Glutamatergic neuron (in vitro differentiated cells): Measurements from ENCODE around the gene KICS2. TPM values are rescaled to one million over a fixed set of nuclear protein-coding genes. Genes with fewer than 3 reads are reported as not detected.

Experiments
- DNase-seq: peaks from one replicate; pipeline ENCODE4 v3.0.0; 2022
- H3K27ac Mint-ChIP-seq: one replicate; pipeline ENCODE4 v1.8.0; 2020; ENCODE audit warnings: mild to moderate bottlenecking, mixed read lengths, inconsistent platforms; ENCODE audit not compliant: unreplicated experiment
- H3K27me3 Mint-ChIP-seq: one replicate; pipeline ENCODE4 v1.8.0; 2020; ENCODE audit warnings: mild to moderate bottlenecking, moderate library complexity, mixed read lengths, inconsistent platforms; ENCODE audit not compliant: unreplicated experiment
- H3K36me3 Mint-ChIP-seq: one replicate; pipeline ENCODE4 v1.8.0; 2020; ENCODE audit warnings: mild to moderate bottlenecking, mixed read lengths, inconsistent platforms; ENCODE audit not compliant: unreplicated experiment
- H3K4me1 Mint-ChIP-seq: one replicate; pipeline ENCODE4 v1.8.0; 2020; ENCODE audit warnings: mild to moderate bottlenecking, low read depth, mixed read lengths, inconsistent platforms; ENCODE audit not compliant: unreplicated experiment
- H3K4me3 Mint-ChIP-seq: one replicate; pipeline ENCODE4 v1.8.0; 2020; ENCODE audit warnings: mild to moderate bottlenecking, mixed read lengths, inconsistent platforms; ENCODE audit not compliant: unreplicated experiment
- H3K9me3 Mint-ChIP-seq: one replicate; pipeline ENCODE4 v1.8.0; 2020; ENCODE audit warnings: mild to moderate bottlenecking, moderate library complexity, mixed read lengths, inconsistent platforms; ENCODE audit not compliant: unreplicated experiment
- CTCF ChIP-seq: fragments of 200-600 bp; sonication (generic); IDR thresholded peaks from one replicate; pipeline ENCODE4 v1.5.0; 2021; ENCODE audit not compliant: partially characterized antibody, unreplicated experiment
- total RNA-seq: library from RNA; stranded (reverse); fragmentation: NEBNext Ultra II Directional; extraction: Animal tissue kit (Norgen Biotek cat#: 25700); gene quantifications from one replicate; pipeline ENCODE4 v1.2.1, GENCODE V29; 2021; ENCODE audit not compliant: unreplicated experiment

The KICS2 gene
- total RNA-seq, 1 donor from 2014 or later = 3.4 TPM

- no peaks in the 10 kb centered on the region for H3K36me3 Mint-ChIP-seq
- H3K9me3 Mint-ChIP-seq = no peaks in the 10 kb centered on the region
- no peak for TF ChIP-seq CTCF
- DNase-seq = no peak
- H3K27ac Mint-ChIP-seq = no peak overlapping the region
- H3K4me3 Mint-ChIP-seq = no peak overlapping the region
- H3K27me3 Mint-ChIP-seq = no peaks in the 10 kb centered on the region
- no peaks in the 10 kb centered on the region for H3K4me1 Mint-ChIP-seq
Observed at GRCh38 chr12:64261813-64262212, 39.7 kb upstream of the KICS2 start.

DNA sequence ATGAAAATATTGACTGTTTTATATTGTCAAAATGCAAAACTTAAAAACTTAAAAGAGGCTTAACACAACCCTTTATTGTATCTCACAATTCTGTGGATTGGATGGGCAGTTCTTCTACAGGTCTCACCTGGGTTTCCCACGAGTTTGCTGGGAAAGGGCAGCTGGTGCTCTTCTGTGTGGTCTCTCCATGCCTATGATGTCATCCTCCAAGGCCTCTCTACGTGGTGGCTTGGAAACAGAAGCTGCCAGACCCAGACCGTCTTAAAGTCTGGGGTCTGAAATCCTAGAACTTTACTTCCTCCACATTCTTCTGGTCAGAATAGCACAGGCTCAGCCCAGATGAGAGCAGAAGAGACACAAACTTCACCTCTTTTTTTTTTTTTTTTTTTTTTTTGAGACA lies 36.5 kb upstream of the KICS2 start:
- TF ChIP-seq CTCF = no peak
- H3K4me3 Mint-ChIP-seq = no peak overlapping the region
- H3K27ac Mint-ChIP-seq = no peak overlapping the region

GRCh38 chr12:64256166-64256800 lies 34.2 kb upstream of the KICS2 start:
- TF ChIP-seq CTCF = peak; percentile 81
- H3K4me1 Mint-ChIP-seq = no peaks in the 10 kb centered on the region
- H3K27ac Mint-ChIP-seq = no peak overlapping the region
- DNase-seq = no peak
- no peaks in the 10 kb centered on the region for H3K9me3 Mint-ChIP-seq
- no peak overlapping the region for H3K4me3 Mint-ChIP-seq
- H3K27me3 Mint-ChIP-seq = peaks cover 2% of the 10 kb centered on the region
- no peaks in the 10 kb centered on the region for H3K36me3 Mint-ChIP-seq

More for the DNA sequence above, 36.5 kb upstream of the KICS2 start:
- Mint-ChIP-seq H3K9me3 (no peaks in the 10 kb centered on the region), H3K27me3 (peaks cover 2% of the 10 kb centered on the region), H3K36me3 (no peaks in the 10 kb centered on the region), H3K4me1 (no peaks in the 10 kb centered on the region)
- DNase-seq = no peak

- no peak overlapping the region for H3K27ac Mint-ChIP-seq
- TF ChIP-seq CTCF = no peak
- no peak for DNase-seq
- H3K4me1 Mint-ChIP-seq = no peaks in the 10 kb centered on the region
- peaks cover 2% of the 10 kb centered on the region for H3K27me3 Mint-ChIP-seq
- no peak overlapping the region for H3K4me3 Mint-ChIP-seq
- no peaks in the 10 kb centered on the region for H3K36me3 Mint-ChIP-seq
- H3K9me3 Mint-ChIP-seq = no peaks in the 10 kb centered on the region
Observed at GRCh38 chr12:64255249-64255648, 33.2 kb upstream of the KICS2 start.

DNA sequence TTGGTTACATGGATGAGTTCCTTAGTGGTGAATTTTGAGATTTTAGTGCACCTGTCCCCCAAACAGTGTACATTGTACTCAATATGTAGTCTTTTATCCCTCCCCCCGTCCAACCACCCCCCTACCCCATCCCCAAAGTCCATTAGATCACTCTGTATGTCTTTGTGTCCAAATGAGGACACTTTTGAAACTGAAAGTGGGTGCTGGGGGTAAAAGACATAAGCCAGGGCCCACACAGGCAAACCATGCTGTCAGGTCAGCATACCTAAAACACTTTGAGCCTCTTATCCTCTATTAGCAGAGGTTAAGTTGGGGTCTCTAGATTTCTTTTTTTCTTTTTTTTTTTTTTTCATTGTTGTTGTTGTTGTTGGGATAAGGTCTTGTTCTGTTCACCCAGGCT lies 31.3 kb upstream of the KICS2 start:
- Mint-ChIP-seq H3K36me3 (no peaks in the 10 kb centered on the region), H3K27me3 (peaks cover 2% of the 10 kb centered on the region), H3K4me3 (no peak overlapping the region), H3K9me3 (no peaks in the 10 kb centered on the region), H3K4me1 (no peaks in the 10 kb centered on the region), H3K27ac (no peak overlapping the region)
- TF ChIP-seq CTCF = no peak
- no peak for DNase-seq
